Stimulated activated CD8-positive, alpha-beta memory T cell treated with anti-CD3 and anti-CD28 coated beads, Interleukin-15, amount 100 ng/mL, for 24 hours (primary cell): ENCODE results near the gene TLE3.

Experiments used
- DNase-seq: peaks from one replicate; pipeline ENCODE4 v3.0.0-alpha.2; 2020; ENCODE audit warnings: low read depth

The TLE3 gene

GRCh38 chr15:70048198-70048565 lies 49.5 kb downstream of the TLE3 start:
- DNase-seq = no peak

DNA sequence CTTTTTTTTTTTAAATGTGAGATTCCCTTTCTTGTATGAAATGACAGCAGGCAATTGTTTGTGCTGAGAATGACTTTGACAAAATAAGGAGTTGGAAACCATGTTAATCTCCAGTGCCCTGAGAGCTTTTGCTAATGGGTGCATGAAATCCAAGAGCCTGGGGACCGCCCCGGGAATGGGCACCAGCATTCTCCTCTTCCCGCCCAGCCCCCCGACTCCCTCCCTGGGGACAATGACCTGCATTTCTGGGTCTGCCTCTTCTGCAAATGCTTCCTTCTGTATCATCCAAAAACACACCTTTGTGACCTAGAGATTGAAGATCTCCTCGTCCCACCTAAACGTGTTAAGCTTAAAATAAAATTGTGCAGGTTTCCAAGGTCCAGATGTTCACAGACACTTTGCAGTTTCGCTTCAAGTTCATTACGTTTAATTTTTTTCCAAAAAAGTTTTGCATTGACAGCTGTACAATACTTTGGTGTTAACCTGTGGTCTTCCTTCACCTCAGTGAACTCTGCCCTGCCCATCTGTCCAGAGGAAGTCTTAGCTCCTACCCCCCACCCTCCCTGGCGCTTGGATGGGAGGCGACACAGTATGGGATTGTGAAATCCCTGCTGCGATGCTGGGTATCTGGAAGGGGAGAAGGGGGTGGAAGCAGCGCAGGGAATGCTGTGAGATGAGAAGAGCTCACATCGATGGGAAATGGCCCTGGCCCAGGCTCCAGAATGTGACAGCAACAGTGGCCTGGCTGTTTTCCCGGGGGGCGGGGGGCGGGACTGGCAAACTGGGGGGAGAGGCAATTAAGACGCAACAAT lies 50.1 kb downstream of the TLE3 start:
- DNase-seq = no peak

GRCh38 chr15:70046679-70047369 lies 50.9 kb downstream of the TLE3 start:
- no peak for DNase-seq

GRCh38 chr15:70045045-70045444 lies 52.7 kb downstream of the TLE3 start:
- no peak for DNase-seq

DNA sequence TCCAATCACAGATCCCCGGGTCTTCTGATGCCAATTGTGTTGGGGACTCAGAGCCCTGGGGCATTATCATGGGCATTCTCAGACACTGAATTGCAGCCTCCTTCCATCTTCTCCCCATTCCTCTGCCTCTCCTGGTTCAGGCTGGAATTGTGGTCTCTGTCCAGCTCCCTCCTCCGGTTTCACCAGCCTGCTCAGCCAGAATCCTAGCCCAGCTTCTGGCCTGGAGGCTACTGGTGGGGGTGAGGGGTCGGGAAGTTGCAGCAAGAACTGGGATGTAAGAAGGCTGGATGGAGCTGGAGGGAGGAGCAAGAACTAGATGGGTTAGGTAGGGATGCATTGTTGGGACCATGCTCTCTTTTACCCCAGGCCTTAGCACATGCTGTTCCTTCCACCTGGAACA lies 53.5 kb downstream of the TLE3 start:
- DNase-seq = no peak

GRCh38 chr15:70043590-70043989 lies 54.1 kb downstream of the TLE3 start:
- no peak for DNase-seq

DNA sequence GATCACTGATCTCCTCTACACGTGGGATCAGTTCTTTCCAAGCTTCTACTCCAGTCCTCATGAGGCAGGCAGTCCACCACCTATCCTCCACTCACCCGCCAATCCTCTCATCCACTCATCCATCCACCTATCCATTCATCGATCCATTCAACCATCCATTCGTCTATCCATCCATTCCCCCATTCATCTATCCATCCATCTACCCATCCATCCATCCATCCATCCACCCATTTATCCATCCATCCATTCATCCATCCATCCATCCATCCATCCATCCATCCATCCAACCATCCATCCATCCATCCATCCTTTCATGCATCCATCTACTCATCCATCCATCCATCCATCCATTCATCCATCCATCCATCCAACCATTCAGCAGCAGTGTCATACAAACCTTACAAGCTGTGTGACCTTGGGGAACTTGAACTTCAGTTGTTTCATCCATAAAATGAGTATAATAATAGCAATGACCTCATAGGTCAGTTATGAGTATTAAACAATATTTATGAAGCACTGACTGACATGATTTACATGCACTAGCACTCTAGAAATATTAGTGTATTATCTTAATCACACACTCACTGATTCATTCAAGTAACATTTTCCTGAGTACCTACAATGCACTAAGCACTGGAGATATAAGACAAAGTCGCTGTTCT lies 55.0 kb downstream of the TLE3 start:
- no peak for DNase-seq

- no peak for DNase-seq
Measured at GRCh38 chr15:70039917-70040316, 57.8 kb downstream of the TLE3 start.

DNA sequence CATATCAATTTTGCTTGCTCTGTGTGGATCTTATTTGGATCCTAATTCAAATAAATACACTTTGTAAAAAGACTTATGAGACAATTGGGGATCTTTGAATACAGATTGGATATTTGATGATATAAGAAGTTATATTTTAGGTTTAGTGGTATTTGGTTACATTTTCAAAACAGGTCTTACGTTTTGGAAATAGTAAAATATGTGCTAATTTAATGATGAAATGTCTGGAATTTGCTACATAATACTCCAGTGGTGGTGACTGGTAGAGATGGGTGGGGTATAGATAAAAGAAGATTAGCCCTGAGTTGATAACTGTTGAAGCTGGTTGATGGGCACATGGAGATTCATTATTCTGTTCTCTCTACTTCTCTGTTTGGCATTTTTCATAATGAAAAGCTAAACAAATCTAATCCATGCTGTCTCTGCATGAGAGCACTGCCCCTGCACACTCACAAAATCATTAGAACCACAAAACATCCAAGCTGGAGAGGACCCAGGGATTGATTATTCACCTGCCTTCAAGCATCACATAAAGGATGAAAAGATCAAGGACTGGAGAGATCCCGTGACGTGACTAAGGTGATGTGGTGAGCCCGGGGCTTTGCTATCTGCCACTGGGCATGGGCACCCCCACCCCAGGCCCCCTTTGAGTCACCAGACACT lies 58.9 kb downstream of the TLE3 start:
- DNase-seq = no peak

DNA sequence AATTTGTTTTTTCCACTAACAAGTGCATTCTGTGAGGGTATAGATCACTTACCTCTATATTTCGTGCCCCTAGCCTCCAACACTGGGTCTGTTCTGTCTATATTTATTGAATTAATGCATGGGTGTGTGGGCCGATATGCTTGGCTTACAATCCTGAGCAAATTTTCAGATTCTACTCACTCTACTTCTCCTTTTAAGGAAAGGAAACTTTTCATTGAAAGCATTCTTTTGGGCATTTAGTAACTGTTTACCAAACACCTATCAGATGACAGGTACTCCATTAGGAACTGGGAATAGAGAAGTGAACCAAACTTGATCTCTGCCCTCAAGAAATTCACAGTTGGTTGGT lies 60.5 kb downstream of the TLE3 start:
- no peak for DNase-seq

DNA sequence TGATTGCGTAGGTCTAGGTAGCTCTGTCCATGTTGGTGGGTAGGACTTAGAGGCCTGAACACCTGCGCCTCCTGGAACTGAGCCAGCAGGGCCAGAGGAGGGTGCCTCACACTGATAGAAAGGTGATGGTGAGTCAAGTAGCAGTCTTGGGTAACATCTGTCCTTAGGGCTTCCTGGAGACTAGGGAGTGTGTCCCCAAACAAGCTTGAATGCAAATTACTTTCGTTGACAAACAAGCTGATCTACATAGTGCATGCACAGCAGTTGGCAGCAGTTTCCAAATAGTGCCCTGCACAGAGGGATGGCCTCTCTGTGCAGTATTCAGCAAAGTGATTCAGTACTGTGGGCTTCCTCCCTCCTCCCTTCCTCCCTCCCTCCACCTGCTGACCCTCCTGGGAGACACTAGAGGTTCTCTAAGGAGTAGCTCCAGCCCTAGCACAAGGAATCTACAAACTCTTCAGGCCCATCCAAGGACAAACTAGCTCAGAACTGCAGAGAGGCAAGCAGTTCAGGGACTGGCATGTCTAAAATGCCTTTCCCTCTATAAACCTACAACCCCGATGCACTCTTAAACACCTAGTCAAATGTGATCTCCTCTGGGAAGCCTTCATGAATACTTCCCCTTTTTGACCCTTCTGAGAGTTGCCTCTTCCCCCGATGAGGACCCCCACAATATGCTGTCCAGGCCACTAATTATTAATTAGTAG lies 61.0 kb downstream of the TLE3 start:
- no peak for DNase-seq

GRCh38 chr15:70035719-70036077 lies 62.0 kb downstream of the TLE3 start:
- no peak for DNase-seq

- DNase-seq = no peak
Measured at GRCh38 chr15:70035051-70035718, 62.5 kb downstream of the TLE3 start.

GRCh38 chr15:70034596-70034995 lies 63.1 kb downstream of the TLE3 start:
- DNase-seq = no peak

DNA sequence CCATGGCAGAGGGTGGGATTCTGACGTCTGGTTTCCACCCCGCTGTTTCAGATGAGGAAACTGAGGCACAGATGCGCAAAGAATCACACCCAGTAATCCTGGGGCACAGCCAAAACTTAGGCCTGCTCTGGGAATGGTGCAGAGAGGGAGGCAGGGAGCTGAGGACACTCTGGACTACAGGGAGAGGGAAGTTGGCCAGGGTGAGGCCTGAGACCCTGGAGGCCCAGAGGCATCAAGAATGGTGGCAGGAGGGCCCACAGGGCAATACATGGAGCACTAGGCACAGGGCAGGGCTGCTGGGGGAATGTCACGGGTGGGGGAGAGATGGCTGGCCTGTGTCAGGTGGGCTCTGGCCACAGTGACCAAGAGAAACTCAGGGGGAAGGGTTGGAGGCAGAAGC lies 63.6 kb downstream of the TLE3 start:
- no peak for DNase-seq

- DNase-seq = no peak
Measured at GRCh38 chr15:70033529-70034140, 64.1 kb downstream of the TLE3 start.

- no peak for DNase-seq
Measured at GRCh38 chr15:70033109-70033508, 64.6 kb downstream of the TLE3 start.

DNA sequence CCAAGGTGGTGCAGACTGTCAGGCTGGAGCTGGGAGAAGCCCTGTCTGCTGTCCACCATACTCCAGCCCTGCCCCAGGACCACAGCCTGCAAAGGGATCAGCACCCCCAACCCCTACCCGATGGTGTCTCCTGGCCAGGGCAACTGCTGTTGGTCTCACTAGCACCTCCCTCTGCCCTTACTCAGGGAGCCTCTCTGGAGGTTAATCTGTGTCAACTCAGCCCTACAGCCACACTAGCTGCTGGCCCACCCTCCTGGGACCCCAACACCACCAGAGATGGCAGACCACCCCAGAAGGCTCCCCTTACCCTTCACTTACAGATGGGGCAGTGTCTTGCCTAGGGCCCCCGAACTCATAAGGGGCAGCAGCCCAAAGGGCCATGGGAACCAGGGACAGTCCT lies 65.2 kb downstream of the TLE3 start:
- DNase-seq = no peak

DNA sequence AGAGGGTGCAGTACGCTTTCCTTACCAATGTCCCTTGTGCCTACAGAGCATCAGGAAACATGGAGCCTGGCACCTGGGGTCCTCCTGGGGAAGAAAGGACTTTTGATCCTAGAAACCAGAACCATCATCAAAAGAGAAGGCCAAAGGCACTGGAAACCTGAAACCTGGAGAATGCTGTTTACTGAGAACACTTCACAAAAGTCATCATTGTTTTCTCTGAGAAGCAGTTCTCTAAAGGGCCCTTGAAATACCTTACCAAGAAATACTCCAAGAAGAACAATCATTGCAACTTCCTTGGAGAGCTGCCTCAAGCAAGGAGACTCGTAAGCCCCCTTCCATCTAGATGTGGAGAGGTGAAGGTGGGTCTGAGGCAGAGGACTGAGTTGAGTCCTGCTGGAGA lies 66.0 kb downstream of the TLE3 start:
- no peak for DNase-seq

DNA sequence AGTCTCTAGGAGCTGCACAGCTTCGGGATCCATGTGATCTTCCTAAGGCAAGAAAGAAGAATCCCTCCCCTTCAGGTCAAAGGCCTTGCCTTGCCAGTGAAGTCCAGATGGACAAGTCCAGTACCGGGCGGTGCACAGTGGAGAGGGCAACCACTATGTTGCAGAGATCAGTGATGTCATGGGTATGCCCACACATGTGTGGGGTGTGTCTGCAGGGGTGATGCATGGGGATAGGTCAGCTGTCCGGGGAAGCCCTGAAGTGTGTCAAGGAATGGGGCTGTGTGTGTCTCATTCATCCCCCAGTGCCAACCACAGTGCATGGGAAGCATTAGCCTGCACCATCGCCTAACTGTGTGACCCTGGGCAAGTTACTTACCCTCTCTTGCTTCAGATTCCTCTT lies 66.5 kb downstream of the TLE3 start:
- no peak for DNase-seq

GRCh38 chr15:70030851-70031250 lies 66.9 kb downstream of the TLE3 start:
- DNase-seq = no peak
